ENCODE results near the gene CORO2A.
"Not testable (repeated sequence)": the region's sequence is repeated elsewhere in the genome, so short reads cannot be mapped to it uniquely, and the experiment has no call there.

DNA sequence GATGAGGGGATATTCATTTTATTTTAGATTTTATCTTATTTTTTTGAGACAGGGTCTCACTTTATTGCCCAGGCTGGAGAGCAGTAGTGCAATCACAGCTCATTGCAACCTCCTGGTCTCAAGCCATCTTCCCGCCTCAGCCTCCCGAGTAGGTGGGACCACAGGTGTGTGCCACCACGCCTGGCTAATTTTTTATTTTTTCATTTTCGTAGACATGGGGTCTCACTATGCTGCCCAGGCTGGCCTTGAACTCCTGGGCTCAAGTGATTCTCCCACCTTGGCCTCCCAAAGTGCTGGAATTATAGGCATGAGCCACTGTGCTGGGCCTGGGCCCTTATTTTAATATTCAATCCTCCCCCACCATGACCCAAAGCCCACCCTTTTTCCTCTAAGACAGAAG is 62.4 kb downstream of the CORO2A start:
- TF ChIP-seq FOXP2 (optimal IDR thresholded peaks at IDR 0.05; ENCODE audit: control extremely low read depth, extremely low read length, insufficient read depth); POLR2AphosphoS5 (IDR thresholded peaks at IDR 0.05; ENCODE audit: borderline replicate concordance, low read depth, low read length): not testable (repeated sequence)

Measured in SK-N-MC (cell line).